Mammary epithelial cell (primary cell): ENCODE results near the gene PDGFC.

Experiments
- EZH2 ChIP-seq: IDR thresholded peaks from 2 replicates; pipeline ENCODE4 v1.6.1; 2012; ENCODE audit warnings: low read length, inconsistent platforms, borderline replicate concordance
- TF ChIP-seq, protein P1 (sequence below), 2 donors: IDR thresholded peaks in 1 of 2; conservative IDR thresholded peaks in 1 of 2; 2 replicates each; pipeline ENCODE4 v1.5.1; 2011 to 2012; ENCODE audit warnings: inconsistent platforms in 2 of 2, low read length in 2 of 2, mild to moderate bottlenecking in 2 of 2, control low read depth in 1 of 2, low read depth in 1 of 2; ENCODE audit not compliant: insufficient read depth in 1 of 2; ENCODE audit errors: extremely low read depth in 1 of 2

DNA sequence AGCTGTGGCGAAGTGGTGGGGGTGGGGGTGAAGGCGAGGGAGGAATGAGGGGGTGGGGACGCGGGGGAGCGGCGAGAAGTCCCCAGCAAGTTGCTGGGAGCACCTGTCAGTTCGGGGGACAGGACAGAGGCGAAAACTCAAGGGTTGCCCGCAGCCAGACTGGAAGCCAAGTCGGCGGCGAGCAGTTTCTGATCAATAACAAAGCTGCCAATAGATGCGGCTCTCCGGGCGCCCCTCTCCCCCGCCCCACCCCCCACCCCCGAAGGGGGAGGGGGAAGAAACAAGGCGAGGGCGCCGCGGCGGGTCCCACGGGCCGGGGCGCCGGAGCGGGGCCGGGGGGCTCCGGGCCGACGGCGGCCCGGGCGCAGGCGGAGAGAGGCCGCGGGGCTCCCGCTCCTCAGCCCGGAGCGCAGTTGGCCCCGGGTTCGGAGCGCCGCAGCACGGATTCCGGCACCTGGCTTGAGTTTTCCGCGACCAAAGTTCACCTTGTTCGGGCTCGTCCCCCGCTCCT lies 379 bp downstream of the PDGFC start:
- TF ChIP-seq, protein P1, sequence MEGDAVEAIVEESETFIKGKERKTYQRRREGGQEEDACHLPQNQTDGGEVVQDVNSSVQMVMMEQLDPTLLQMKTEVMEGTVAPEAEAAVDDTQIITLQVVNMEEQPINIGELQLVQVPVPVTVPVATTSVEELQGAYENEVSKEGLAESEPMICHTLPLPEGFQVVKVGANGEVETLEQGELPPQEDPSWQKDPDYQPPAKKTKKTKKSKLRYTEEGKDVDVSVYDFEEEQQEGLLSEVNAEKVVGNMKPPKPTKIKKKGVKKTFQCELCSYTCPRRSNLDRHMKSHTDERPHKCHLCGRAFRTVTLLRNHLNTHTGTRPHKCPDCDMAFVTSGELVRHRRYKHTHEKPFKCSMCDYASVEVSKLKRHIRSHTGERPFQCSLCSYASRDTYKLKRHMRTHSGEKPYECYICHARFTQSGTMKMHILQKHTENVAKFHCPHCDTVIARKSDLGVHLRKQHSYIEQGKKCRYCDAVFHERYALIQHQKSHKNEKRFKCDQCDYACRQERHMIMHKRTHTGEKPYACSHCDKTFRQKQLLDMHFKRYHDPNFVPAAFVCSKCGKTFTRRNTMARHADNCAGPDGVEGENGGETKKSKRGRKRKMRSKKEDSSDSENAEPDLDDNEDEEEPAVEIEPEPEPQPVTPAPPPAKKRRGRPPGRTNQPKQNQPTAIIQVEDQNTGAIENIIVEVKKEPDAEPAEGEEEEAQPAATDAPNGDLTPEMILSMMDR (conservative IDR thresholded peaks at IDR 0.05 in 1 of 2, IDR thresholded peaks at IDR 0.05 in 1 of 2; ENCODE audit: extremely low read depth in 1 of 2, insufficient read depth in 1 of 2, low read depth in 1 of 2, low read length in 2 of 2): no peak
- no peak for TF ChIP-seq EZH2
